CD4-positive, alpha-beta T cell (primary cell): ENCODE results near the gene SZT2. TPM values are rescaled to one million over a fixed set of nuclear protein-coding genes. Genes with fewer than 3 reads are reported as not detected.

Experiments
- ATAC-seq: fragments of 200-7000 bp; cut with Tn5 transposase; one replicate; pipeline ENCODE4 v1.10.0; 2022; ENCODE audit warnings: mild to moderate bottlenecking; ENCODE audit not compliant: poor library complexity
- CTCF ChIA-PET: fragments of 350-600 bp; sonication (Branson Sonifier 250); formaldehyde crosslinking; loops from one replicate; lab custom pipeline; 2021; ENCODE audit warnings: antibody characterized with exemption, inconsistent platforms; lab: Charles Lee
- POLR2A ChIA-PET: fragments of 350-600 bp; sonication (Branson Sonifier 250); formaldehyde crosslinking; loops from one replicate; lab custom pipeline; 2021; ENCODE audit warnings: antibody characterized with exemption, inconsistent platforms; lab: Charles Lee
- DNase-seq, 14 experiments: peaks; one replicate each; pipeline ENCODE4 v3.0.0-alpha.2; 2013 to 2020; ENCODE audit warnings: mixed read lengths in 2 of 14
- H3K27ac ChIP-seq, 2 donors: one replicate each; pipeline versions ENCODE4 v1.5.1 to v1.7.0; 2013; ENCODE audit warnings: low read length in 2 of 2, low read depth in 1 of 2, mild to moderate bottlenecking in 1 of 2
- H3K27me3 ChIP-seq, 2 experiments: 1 replicate in 1 of 2; 2 replicates in 1 of 2; pipeline versions ENCODE4 v1.6.1 to v1.7.0; 2013; ENCODE audit warnings: low read length in 2 of 2, control low read depth in 1 of 2, mild to moderate bottlenecking in 1 of 2, moderate library complexity in 1 of 2; ENCODE audit not compliant: insufficient read depth in 2 of 2, control insufficient read depth in 1 of 2
- H3K36me3 ChIP-seq: one replicate; pipeline ENCODE4 v1.6.1; 2013; ENCODE audit warnings: low read length, control low read depth; ENCODE audit not compliant: insufficient read depth
- H3K4me1 ChIP-seq: one replicate; pipeline ENCODE4 v1.6.1; 2013; ENCODE audit warnings: low read length, control low read depth; ENCODE audit not compliant: insufficient read depth
- H3K4me3 ChIP-seq: one replicate; pipeline ENCODE4 v1.5.1; 2013; ENCODE audit warnings: mild to moderate bottlenecking, low read length, moderate library complexity
- H3K9me3 ChIP-seq, 2 experiments: 1 replicate in 1 of 2; 2 replicates in 1 of 2; pipeline versions ENCODE4 v1.6.1 to v1.7.0; 2013; ENCODE audit warnings: low read length in 2 of 2, mild to moderate bottlenecking in 2 of 2, control low read depth in 1 of 2, moderate library complexity in 1 of 2; ENCODE audit not compliant: control insufficient read depth in 1 of 2, insufficient read depth in 1 of 2
- H3K27ac Mint-ChIP-seq: one replicate; pipeline ENCODE4 v1.8.0; 2020; ENCODE audit warnings: mixed read lengths
- H3K27me3 Mint-ChIP-seq: one replicate; pipeline ENCODE4 v1.8.0; 2021; ENCODE audit warnings: mixed read lengths
- H3K36me3 Mint-ChIP-seq: one replicate; pipeline ENCODE4 v1.8.0; 2021; ENCODE audit warnings: low read depth, mixed read lengths
- H3K4me1 Mint-ChIP-seq: one replicate; pipeline ENCODE4 v1.8.0; 2021; ENCODE audit warnings: low read depth, mixed read lengths
- H3K4me3 Mint-ChIP-seq: one replicate; pipeline ENCODE4 v1.8.0; 2020; ENCODE audit warnings: mild to moderate bottlenecking, mixed read lengths
- H3K9me3 Mint-ChIP-seq: one replicate; pipeline ENCODE4 v1.8.0; 2020; ENCODE audit warnings: mixed read lengths
- intact Hi-C, 2 experiments: fragments of 100-400 bp; cut with DNase I in 1 of 2; cut with micrococcal nuclease in 1 of 2; formaldehyde crosslinking; loops; one replicate each; pipeline versions ENCODE4 v1.15.1 to v1.9.0; 2023 to 2025; cut with DNase I, micrococcal nuclease
- total RNA-seq, 174 experiments: library from RNA in 2 of 174; stranded (reverse) in 2 of 174; gene quantifications; one replicate each; pipeline ENCODE4 v1.2.3 and lab custom pipeline; 2021 to 2026
- TF ChIP-seq, protein P1 (sequence below): fragments of 200-600 bp; IDR thresholded peaks from one replicate; pipeline ENCODE4 v1.8.0; 2022; ENCODE audit warnings: antibody characterized with exemption, mild to moderate bottlenecking

Gene SZT2
- total RNA-seq, 2 experiments from 2014 or later, result 69.7 to 72.5 TPM

DNA sequence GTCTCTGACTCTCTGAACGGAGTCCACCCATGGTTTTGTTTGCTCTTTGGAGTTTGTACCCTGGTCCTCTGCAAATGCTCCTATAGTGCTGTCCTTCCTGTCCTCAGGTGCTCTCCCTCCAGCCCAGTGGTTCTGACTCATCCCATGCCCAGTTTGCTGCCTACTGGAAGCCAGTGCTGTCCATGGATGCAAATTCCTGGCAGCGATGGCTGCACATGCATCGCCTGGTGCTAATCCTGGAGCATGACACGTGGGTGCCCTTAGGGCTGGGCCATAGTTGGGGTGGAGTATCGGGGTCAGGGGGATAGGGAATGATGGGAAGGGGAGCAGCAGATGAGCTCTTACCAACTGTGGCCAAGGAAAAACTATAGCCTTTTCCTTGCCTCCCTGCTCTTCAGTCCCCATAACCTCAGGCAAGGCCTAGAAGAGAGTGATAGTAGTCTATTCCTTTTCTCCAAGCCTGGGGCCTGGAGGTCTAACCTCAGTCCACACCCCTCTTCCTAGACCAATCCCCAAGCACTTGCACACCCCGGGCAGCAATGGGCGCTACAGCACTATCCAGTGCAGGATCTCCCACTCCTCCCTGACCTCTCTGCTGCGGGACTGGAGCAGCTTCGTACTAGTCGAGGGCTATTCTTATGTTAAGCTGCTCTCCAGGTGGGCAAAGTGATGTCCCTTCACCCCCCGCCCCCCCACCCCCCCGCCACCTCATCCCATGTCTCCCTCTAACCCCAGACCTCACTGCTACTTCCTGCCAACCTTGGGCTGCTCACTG lies 32.5 kb downstream of the SZT2 start:
- CTCF ChIA-PET, result no interaction called here
- Mint-ChIP-seq H3K36me3 (peaks cover 17% of the 10 kb centered on the region), H3K4me3 (no peak overlapping the region)

DNA sequence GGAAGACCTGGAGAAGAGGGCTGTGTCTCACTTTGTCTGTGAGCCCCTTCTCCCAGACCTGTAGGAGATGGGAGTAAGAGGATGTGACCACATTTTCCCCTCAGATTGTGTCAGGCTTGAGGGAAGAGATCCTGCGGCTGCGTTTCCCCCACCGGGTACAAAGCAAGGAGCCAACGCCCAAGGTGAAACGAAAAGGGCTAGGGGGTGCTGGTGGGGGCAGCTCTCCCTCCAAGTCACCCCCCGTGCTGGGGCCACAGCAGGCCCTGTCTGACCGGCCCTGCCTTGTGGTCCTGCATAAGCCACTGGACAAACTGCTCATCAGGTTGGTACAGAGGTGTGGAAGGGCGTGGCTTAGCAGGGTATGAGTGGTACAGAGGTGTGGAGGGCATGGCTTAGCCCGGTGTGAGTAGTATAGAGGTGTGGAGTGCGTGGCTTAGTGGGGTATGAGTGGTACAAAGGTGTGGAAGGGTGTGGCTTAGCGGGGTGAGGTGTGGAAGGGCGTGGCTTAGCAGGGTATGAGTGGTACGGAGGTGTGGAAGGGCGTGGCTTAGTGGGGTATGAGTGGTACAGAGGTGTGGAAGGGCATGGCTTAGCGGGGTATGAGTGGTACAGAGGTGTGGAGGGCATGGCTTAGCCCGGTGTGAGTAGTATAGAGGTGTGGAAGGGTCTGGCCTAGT lies 33.4 kb downstream of the SZT2 start:
- Histone ChIP-seq H3K4me1 (no peaks in the 10 kb centered on the region), H3K27me3 (no peaks in the 10 kb centered on the region), H3K9me3 (no peaks in the 10 kb centered on the region), H3K4me3 (no peak overlapping the region), H3K36me3 (peaks cover 92% of the 10 kb centered on the region), H3K27ac (no peak overlapping the region)
- H3K27ac Mint-ChIP-seq, result no peak overlapping the region
- no peak for DNase-seq
- no peak overlapping the region for H3K4me3 Mint-ChIP-seq
- TF ChIP-seq, protein P1, sequence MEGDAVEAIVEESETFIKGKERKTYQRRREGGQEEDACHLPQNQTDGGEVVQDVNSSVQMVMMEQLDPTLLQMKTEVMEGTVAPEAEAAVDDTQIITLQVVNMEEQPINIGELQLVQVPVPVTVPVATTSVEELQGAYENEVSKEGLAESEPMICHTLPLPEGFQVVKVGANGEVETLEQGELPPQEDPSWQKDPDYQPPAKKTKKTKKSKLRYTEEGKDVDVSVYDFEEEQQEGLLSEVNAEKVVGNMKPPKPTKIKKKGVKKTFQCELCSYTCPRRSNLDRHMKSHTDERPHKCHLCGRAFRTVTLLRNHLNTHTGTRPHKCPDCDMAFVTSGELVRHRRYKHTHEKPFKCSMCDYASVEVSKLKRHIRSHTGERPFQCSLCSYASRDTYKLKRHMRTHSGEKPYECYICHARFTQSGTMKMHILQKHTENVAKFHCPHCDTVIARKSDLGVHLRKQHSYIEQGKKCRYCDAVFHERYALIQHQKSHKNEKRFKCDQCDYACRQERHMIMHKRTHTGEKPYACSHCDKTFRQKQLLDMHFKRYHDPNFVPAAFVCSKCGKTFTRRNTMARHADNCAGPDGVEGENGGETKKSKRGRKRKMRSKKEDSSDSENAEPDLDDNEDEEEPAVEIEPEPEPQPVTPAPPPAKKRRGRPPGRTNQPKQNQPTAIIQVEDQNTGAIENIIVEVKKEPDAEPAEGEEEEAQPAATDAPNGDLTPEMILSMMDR, result no peak
- ChIA-PET POLR2A (no interaction called here), CTCF (no interaction called here)
- peaks cover 27% of the 10 kb centered on the region for H3K36me3 Mint-ChIP-seq
- ATAC-seq, result no peak
- no peaks in the 10 kb centered on the region for H3K9me3 Mint-ChIP-seq
- intact Hi-C loops, result no loop called here
- H3K4me1 Mint-ChIP-seq, result no peaks in the 10 kb centered on the region
- H3K27me3 Mint-ChIP-seq, result no peaks in the 10 kb centered on the region

More for the DNA sequence above, 32.5 kb downstream of the SZT2 start:
- DNase-seq (peak in 1 of 14 experiments; percentile 5), ATAC-seq (no peak)
- TF ChIP-seq, protein P1, result no peak
- H3K27me3 ChIP-seq, result no peaks in the 10 kb centered on the region
- H3K4me1 Mint-ChIP-seq, result no peaks in the 10 kb centered on the region
- peaks cover 92% of the 10 kb centered on the region for H3K36me3 ChIP-seq
- POLR2A ChIA-PET, result no interaction called here
- H3K9me3 ChIP-seq, result no peaks in the 10 kb centered on the region
- intact Hi-C loops, result no loop called here
- no peak overlapping the region for H3K4me3 ChIP-seq
- no peak overlapping the region for H3K27ac ChIP-seq
- no peak overlapping the region for H3K27ac Mint-ChIP-seq
- H3K9me3 Mint-ChIP-seq, result no peaks in the 10 kb centered on the region
- no peaks in the 10 kb centered on the region for H3K4me1 ChIP-seq
- H3K27me3 Mint-ChIP-seq, result no peaks in the 10 kb centered on the region

DNA sequence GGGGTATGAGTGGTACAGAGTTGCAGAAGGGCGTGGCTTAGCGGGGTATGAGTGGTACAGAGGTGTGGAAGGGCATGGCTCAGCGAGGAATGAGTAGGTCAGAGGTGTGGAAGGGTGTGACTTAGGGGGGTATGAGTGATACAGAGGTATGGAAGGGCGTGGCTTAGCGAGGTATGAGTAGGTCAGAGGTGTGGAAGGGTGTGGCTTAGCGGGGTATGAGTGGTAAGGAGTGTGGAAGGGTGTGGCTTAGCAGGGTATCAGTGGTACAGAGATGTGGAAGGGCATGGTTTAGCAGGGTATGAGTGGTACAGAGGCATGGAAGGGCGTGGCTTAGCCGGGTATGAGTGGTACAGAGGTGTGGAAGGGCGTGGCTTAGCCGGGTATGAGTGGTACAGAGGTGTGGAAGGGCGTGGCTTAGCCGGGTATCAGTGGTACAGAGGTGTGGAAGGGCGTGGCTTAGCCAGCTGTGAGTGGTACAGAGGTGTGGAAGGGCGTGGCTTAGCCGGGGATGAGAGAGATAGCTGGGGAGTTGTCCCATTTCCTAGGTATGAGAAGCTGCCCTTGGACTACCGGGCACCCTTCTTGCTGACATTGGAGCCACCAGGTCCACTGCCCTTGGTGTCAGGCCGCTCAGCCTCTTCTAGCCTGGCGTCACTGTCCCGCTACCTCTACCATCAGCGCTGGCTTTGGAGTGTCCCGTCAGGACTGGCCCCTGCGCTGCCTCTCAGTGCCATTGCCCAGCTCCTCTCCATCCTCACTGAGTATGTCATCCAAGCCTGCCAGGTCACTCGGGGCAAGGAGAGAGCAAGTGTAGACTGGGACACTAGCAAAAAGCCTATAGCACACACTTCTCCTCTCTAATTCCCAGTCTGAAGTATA lies 34.2 kb downstream of the SZT2 start:
- TF ChIP-seq, protein P1, result no peak
- peaks cover 92% of the 10 kb centered on the region for H3K36me3 ChIP-seq
- no peaks in the 10 kb centered on the region for H3K9me3 ChIP-seq
- no peaks in the 10 kb centered on the region for H3K4me1 ChIP-seq
- Mint-ChIP-seq H3K4me1 (no peaks in the 10 kb centered on the region), H3K36me3 (peaks cover 35% of the 10 kb centered on the region), H3K27ac (no peak overlapping the region), H3K9me3 (no peaks in the 10 kb centered on the region), H3K4me3 (no peak overlapping the region), H3K27me3 (no peaks in the 10 kb centered on the region)
- no peak for ATAC-seq
- POLR2A ChIA-PET, result no interaction called here
- no peak overlapping the region for H3K4me3 ChIP-seq
- H3K27me3 ChIP-seq, result no peaks in the 10 kb centered on the region
- no peak overlapping the region for H3K27ac ChIP-seq
- no peak for DNase-seq
- intact Hi-C loops, result no loop called here
- CTCF ChIA-PET, result no interaction called here
